Hematopoietic multipotent progenitor cell treated with erythropoietin and hydrocortisone succinate and interleukin-3 and kit ligand, for 4 days (in vitro differentiated cells): ENCODE measurements around the gene CLMP.
"Not testable (repeated sequence)": the region's sequence is repeated elsewhere in the genome, so short reads cannot be mapped to it uniquely, and the experiment has no call there.

Source experiments
- DNase-seq: peaks from one replicate; pipeline ENCODE4 v3.0.0-alpha.2; 2015

CLMP gene

DNA sequence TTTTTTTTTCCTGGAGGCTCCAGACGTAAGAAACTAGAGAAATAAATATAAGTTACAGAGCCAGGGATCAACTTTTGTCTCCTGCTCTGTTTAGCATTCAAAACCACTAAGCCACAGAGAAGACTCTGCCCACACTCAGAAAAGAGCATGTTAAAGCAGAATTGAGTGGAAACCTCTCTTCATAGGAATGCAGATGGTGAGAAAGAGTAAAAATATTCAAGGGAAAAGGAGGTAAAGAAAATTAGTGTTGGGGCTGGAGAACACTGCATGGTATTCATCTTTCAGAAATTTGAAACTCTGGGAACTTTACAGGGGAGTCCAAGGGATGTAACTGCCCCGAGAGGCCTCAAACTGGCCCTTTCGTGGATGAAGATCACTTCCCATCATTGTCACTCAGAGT, 65.1 kb downstream of the CLMP start:
- DNase-seq: no peak

DNA sequence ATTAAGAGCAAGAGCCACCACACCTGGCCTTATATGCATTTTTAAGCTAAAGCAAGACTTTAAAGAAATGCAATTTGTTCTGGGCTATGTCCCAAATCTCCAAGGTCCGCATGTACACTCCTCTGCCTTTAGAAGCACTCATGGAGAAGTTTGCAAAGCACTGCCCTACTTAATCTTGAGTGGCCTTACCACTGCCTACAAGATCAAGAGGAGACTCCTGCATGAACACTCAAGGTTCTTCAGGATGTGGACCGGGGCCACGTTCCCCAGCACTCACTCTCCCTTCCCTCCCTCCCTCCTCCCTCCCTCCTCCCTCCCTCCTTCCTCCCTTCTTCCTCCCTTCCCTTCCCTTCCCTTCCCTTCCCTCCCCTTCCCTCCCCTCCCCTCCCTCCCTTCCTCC, 69.9 kb downstream of the CLMP start:
- DNase-seq: no peak

DNA sequence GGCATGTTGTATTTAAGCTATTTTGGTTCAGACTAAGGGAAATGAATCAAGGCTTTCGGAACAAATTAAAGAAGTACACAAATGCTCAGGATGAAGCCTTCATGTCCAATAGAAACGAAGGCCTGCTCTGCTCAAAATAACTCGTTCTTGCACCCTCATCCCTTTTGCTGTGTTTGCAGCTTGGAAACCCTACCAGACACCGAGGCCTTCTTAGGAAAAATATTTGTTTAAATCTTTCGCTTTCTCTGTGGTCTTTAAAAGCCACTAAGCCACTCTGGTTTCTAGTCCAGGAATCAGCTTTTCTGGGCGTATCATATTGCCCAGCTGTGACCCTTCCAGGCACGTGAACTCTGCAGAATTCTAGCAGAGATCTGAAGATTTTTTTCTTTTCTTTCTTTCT, 72.2 kb downstream of the CLMP start:
- DNase-seq: no peak

GRCh38 chr11:123122341-123122740, 72.7 kb downstream of the CLMP start:
- no peak for DNase-seq

DNA sequence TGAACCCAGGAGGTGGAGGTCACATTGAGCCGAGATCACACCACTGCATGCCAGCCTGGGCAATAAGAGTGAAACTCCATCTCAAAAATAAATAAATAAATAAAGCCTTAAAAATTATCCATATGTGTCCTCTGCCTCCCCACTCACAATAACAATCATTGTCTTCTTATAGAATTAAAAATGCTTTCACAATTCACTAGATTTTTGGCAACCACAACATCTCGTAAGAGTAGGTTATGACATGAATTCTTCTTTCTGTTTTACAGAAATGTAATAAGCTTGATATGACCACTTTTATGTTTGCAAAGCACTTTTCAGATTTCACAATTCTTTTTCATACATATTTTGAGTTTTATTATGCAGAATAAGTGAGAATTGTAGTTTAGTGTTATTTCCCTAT, 78.6 kb downstream of the CLMP start:
- DNase-seq: no peak

DNA sequence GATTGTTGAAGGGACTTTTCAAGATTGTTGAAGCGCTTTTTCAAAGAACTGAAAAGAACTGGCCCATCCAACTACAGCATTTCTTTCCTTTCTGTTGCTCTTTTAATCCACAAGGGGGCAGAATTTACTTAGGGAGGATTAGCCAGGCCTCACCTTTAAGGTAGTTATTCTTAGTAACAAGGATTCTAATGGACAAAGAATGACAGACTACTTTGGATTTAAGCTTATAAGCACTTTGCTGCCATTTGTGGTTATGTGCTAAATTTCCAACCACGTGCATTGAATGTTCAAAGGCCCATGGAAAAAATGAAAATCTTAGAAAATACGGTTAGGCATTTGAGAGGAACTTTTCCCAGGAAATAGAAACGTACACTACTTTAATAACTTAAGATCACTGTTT, 83.6 kb downstream of the CLMP start:
- DNase-seq: peak; percentile 76

DNA sequence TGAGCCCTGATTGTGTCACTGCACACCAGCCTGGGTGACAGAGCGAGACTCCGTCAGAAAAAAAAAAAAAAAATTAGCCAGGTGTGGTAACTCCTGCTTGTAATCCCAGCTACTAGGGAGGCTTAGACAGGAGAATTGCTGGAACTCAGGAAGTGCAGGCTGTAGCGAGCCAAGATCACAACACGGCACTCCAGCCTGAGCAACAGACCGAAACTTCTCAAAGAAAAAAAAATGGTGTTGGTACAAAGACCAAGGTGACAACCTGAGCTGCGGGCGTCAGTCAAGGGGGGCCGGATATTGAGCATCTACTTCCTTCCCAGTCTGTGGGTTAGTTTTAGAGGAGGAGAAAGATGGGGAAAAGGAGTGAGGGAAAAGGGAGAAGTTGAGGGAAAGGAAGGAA, 84.7 kb downstream of the CLMP start:
- DNase-seq: no peak

GRCh38 chr11:123107945-123108495, 87.0 kb downstream of the CLMP start:
- DNase-seq: no peak

DNA sequence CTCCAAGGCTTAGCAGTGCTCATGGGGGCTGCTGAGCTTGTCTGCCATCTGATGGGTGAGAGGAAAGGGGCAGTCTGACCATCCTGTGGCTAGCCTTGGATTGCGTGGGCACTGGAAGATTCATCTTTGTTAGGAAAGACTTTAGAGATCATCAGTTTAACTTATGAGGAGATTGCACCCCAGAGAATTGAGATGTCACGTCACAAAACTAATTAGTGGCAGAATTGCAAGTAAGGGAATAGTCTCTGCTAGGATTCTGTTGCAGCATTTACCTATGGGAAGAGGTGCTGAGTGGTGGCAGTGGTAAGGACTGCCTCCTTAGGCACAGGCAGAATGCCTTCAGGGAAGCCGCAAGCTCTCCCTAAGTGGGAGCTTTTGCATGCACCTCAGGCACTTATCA, 90.4 kb downstream of the CLMP start:
- no peak for DNase-seq

GRCh38 chr11:123103326-123103980, 91.6 kb downstream of the CLMP start:
- DNase-seq: peak; percentile 78

- DNase-seq: no peak
These were observed 94.5 kb downstream of the CLMP start for GRCh38 chr11:123100379-123101085.

DNA sequence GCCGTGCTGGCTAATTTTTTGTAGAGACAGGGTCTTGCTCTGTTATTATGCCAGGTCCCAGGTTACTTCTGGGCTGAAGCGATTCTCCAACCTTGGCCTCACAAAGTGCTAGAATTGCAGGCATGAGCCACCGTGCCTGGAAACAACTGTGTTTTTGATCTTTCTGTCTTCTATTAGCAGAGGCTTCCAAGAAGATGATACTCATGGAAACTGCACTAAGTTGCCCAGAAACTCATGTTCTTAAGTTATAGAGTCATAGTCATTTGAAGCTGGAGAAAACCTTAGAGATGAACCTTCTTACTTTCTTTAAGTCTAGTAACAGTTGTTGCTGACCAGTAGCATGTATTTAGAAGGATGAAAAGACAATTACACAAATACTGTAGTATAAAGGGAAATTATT, 96.1 kb downstream of the CLMP start:
- no peak for DNase-seq

DNA sequence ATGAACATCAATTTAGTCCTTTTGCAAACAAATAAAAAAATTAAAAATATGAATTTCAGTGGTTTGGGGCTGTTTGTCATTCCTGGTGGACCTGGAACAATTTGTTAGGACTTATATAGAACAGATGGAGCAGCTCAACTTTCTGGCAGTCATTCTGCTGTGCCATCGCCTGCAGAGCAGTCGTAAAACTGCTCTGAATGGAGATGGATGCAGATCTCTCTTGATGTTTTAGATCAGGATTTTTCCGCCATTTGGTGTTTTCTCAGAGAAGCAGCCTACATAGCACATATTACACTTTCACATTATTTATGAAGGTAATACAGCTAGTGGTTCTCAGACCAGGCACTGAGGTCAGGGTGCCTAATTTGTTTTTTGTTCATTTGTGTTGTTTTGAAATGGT, 101.3 kb downstream of the CLMP start:
- DNase-seq: no peak

GRCh38 chr11:123091506-123091905, 103.5 kb downstream of the CLMP start:
- DNase-seq: no peak

- DNase-seq: not testable (repeated sequence)
These were observed 104.9 kb downstream of the CLMP start for GRCh38 chr11:123090168-123090567.

DNA sequence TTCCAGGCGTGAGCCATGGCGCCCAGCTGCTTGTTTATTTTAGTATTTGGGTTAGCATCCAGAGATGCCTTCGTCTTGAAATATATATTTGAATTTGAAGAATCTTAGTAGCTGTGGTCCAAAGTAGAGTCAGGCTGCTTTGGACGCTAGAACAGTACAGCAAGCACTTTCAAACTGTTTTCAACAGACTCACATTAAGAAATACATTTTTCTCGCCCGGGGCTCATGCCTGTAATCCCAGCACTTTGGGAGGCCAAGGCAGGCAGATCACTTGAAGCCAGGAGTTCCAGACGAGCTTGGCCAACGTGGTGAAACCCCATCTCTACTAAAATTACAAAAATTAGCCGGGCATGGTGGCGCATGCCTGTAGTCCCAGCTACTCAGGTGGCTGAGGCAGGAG, 106.2 kb downstream of the CLMP start:
- not testable (repeated sequence) for DNase-seq

DNA sequence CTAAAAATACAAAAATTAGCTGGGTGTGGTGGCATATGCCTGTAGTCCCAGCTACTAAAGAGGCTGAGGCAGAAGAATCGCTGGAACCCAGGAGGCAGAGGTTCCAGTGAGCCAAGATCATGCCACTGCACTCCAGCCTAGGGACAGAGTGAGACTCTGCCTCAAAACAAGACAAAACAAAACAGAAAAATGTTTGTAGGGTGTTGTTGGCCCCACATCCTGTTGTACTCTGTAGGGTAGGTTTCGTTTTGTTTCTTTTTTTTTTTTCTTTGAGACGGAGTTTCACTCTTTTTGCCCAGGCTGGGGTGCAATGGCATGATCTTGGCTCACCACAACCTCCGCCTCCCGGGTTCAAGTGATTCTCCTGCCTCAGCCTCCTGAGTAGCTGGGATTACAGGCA, 107.4 kb downstream of the CLMP start:
- DNase-seq: not testable (repeated sequence)

DNA sequence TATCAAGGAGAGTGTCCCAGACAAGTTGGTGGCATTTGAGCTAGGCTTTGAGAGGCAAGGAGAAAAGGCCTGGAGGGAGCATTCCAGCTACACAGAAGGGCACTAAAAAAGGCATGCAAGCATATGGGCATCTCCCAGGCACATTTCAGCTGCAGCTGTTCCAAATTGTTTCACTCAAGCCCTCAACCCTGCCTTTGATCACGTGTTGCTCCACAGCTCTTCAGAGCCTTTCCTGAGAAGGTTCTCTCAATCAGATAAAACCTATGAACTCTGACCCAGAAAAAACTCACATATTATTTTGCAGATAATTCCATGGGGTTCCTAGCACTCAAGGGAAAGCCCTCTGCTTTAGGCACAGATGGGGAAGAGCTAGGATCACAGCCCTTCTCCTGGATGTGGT, 108.7 kb downstream of the CLMP start:
- DNase-seq: no peak

- peak; percentile 24 for DNase-seq
These were observed 109.6 kb downstream of the CLMP start for GRCh38 chr11:123085497-123085896.

DNA sequence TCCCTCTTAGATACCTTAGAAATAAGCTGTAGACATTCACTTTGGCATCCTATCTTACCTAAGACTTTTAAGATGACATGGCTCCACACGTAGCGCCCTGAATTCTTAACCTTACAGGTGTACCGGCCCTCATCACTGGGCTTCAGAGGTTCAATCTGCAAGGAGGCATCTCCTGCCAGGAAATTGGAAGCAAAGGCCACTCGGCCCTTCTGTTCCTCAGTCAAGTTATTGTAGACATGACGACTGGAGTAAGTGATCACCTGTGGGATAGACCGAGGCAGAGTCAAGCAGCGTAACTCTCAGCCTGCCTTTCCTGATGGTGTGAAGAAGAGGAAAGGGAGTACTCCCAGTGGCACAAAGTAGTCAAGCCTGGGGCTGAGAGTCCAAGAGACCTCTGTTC, 110.6 kb downstream of the CLMP start:
- no peak for DNase-seq

DNA sequence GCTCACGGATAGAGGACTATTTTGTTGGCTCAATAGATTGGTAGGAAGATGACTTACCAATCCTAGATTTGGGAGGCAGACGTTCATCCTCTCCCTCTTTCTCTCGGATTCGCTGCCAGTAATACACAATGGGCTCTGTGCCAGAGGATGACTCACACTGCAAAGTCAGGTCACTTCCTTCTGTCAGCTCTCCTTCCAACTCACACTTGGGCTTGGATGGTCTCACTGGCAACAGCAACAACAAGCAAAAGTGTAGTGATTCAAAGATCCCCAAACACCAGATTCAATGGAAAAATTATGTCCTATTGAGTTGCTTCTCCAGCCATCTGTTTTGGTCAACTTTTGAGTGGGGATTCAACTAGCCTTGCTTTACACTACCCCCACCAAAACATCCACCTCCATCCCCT, 111.4 kb downstream of the CLMP start:
- peak; percentile 55 for DNase-seq

DNA sequence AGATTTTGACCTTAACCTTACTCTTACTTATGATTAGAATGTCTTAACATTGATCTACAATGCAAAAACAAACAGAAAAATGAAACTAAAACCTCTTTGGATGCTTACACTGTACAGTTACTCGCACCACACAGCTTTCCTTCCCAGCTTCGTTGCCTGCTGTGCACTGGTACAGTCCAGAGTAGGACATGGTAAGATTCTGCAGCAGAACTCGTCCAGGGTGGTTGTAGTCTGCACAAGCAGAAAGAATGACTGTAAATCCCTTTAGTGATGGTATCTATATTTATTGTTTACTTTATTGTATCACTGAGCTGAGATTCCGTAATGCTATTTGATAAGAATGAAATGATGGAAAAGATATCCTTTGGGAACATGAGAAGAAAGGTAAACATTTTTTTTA, 112.1 kb downstream of the CLMP start:
- DNase-seq: no peak

- no peak for DNase-seq
These were observed 115.0 kb downstream of the CLMP start for GRCh38 chr11:123080015-123080414.

- DNase-seq: no peak
These were observed 118.6 kb downstream of the CLMP start for GRCh38 chr11:123076484-123076883.
